Iris pigment epithelial cell (primary cell): ENCODE results near the gene CDRT15L2.
"Not testable (repeated sequence)": the region's sequence is repeated elsewhere in the genome, so short reads cannot be mapped to it uniquely, and the experiment has no call there.

Source experiments
- DNase-seq: peaks from one replicate; pipeline ENCODE4 v3.0.0-alpha.2; 2011; ENCODE audit warnings: low read depth

CDRT15L2 gene

DNA sequence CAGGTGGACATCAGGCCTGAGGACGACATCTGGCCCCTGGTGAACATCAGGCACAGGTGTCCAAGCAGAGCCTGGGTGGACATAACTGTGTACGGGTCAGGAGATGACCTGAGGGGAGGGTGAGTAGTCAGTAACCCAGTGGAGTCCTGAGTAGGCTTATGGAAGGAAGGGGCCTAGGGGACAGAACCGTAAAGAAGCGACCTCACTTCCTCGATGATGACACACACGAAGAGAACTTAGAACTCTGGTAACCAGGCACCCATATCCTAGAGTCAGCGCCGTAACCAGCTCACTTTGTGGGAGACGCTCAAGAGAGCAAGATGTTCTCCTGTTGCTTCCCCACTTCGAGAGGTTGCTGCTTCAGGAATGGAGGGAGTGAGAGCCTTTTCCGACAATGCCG is at the start of gene CDRT15L2:
CDRT15L2 (plus strand) TSS at position 301 of the 400 bp plus-strand sequence; CDS start at position 321, 20 bp downstream.
- DNase-seq: not testable (repeated sequence)

DNA sequence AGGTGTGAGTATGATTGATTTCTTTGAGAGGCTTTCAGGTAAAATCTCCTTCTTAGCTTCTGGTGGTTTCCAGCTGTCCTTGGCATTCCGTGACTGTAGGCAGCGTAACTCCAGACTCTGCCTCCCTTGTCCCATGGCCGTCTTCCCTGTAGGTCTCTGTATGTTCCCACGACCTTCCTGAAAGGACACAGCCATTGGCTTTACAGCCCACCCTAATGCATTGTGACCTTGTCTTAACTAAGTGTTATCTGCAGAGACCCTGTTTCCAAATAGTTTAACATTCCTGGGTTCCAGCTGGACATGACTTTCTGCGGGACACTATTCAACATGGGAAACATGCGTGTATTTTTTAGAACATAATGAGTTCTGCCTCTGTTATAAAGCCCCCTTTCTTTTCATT is 49.4 kb upstream of the CDRT15L2 start:
- DNase-seq: not testable (repeated sequence)

DNA sequence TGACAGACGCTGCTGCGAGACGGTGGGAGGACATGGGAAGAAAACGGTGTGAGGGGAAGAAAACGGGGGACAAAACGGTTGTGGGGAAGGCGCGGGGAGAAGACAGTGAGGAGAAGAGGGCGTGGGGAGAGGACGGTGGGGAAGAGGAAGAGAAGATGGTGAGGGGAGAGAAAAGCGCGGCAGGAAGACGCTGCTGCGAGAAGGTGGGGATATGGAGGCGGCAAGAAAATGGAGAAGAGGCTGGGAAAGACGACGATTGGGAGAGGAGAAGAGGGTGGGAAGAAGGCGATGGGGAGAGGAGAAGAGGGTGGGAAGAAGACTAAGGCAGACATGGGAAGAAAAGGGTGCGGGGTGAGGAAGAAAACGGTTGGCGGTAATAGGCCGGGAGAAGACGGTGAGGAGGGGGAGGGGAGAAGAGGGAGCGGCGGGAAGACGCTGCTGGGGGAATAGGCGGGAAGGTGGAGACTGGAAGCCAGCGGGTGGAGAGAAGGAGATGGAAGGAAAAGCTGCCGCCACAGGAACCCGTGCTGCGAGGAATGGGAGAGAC is 46.9 kb upstream of the CDRT15L2 start:
- not testable (repeated sequence) for DNase-seq

DNA sequence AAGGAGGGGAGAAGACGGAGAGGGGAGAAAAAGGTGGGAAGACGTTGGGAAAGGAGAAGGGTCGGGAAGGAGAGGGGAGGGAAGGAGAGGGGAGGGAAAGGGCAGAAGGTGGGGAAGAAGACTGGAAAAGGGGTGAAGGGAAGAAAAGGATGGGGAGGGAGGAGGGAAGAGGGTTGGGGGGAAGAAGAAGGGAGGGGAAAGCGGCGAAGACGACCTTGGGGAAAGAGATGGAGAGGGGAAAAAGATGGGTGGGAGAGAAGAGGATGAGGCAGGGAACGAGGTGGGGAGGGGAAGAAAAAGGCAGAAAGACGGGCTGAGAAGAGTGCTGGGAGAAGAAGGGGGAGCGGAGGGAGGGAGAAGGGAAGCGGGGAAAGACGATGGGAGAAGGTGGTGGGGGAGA is 46.3 kb upstream of the CDRT15L2 start:
- DNase-seq: not testable (repeated sequence)

DNA sequence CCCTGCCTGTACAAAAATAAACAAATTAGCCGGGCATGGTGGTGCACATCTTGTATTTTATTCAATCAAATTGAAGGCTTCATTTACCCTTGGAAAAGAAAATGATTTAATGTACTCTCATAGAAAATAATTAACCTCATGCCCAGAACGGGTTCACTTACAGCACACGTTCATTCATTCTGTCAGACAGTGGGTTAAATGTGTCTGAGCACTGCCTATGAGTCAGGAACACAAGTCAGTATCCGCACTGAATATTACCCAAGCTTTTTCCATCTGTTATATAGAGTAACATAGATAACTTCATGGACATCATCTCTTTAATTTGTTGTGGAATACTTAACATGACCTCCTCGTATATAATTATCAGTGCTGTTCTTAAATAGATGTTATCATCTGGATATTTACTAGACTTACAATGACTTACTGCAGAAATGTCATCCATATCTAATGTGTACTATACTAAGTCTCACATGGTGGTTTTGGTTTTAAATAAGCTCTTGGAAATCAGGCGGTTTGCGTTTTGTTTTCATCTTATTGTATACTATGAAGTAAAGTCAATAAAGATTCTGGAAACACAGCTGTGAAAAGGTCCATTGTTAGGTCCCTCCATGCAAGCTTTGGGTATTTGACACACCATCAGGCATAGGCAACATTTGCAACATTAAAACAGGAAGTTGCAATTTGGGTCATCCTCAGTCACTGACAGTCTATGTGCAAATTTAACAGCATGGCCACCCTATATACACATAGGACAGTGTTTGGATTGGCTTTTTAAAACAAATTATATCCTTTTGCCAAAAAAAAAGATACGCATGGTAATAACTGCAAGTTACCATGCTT is 44.6 kb upstream of the CDRT15L2 start:
- not testable (repeated sequence) for DNase-seq

DNA sequence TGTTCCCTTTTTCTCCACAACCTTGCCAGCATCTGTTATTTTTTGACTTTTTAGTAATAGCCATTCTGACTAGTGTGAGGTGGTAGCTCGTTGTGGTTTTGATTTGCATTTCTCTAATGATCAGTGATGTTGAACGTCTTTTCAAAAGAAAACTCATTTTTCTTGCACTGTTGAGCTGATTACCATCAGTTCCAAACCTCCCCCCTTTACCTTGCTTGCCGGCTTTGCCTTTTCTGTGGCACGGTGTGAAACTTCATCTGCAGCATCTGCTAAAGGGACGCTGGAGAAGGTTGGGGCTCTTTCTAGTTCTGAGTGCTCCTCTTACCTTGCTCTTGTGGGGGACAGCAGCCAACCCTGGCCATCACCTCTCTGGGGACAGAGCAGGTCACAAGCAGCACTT is 39.1 kb upstream of the CDRT15L2 start:
- DNase-seq: not testable (repeated sequence)

DNA sequence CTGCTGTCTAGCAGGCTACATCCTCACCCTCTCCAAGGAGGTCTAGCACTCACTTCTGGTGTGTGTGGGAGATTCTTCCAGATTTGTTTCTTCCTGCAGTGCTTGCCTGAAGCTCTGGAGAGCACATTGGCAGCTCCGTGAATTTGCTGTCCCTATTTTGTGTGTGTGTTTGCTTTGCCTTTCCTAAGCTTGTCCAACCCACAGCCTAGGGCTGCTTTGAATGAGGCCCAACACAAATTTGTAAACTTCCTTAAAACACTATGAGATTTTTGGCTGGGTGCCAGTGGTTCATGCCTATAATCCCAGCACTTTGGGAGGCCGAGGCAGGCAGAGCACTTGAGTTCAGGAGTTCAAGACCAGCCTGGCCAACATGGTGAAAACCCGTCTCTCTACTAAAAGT is 38.7 kb upstream of the CDRT15L2 start:
- DNase-seq: not testable (repeated sequence)

DNA sequence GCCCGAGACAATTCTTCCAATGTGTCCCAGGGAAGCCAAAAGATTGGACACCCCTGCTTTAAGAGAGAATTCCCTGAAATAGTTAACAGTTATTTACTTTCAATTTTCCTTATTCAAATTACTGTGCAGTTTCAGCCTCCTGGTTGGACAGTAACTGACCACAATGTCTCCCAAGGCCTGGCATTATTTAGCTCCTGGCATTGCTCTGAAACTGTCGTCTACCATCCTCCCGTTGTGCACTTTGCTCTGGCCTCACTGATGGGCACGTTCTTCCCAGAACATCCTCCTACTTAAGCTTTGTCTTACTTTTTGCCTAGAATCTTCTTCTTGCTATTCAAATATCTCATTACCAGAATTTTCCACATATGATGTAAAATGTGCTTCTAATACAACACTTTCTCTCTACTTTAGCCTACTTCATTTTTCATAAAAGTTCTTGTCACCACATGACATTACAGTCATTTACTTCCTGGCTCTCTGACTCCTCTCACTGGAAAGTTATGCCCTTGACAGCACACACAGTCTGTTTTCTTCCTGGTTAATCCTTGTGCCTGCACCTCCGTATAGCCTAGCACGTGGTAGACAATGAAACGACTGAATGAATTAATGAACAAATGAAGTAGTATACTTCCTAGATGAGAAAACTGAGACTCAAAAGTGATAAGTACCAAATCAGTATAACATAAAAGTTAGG is 37.5 kb upstream of the CDRT15L2 start:
- not testable (repeated sequence) for DNase-seq

DNA sequence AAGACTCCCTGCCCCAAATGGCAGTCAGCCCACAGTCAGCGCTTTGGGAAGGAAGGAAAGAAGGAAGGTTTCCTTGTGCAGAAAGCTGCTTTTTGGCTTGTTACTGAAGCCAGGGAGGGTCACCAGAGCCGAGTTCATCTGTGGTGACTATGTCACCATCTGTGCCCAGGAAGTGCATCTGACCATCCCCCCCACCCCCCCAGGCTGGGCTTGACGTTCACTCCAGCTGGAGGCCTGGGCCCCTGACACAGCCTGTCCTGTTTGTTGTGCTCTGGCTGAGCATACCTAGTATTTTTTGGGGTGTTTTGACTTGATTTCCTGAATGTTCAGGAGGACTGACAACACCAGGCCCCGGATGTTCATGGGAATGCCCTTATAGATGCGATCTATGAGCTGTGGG is 31.6 kb upstream of the CDRT15L2 start:
- DNase-seq: not testable (repeated sequence)

DNA sequence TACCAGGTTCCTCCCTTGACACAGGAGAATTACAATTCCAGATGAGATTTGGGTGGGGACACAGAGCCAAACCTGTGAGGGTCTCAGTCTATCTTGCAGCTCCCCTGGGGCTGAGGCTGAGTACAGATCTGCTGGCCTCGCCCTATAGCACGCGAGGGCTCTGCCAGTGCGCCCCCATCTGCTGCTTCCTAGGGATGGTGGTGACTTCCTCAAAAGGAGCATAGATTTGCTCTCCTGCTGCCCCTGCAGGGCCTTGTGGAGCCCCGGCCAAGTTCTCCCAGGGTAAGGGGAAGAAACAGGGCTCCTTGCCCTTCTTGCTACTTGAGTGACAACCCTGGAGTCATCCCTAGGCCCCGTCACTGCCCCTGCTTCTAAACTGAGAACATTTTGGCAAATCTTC is 26.6 kb upstream of the CDRT15L2 start:
- DNase-seq: not testable (repeated sequence)

DNA sequence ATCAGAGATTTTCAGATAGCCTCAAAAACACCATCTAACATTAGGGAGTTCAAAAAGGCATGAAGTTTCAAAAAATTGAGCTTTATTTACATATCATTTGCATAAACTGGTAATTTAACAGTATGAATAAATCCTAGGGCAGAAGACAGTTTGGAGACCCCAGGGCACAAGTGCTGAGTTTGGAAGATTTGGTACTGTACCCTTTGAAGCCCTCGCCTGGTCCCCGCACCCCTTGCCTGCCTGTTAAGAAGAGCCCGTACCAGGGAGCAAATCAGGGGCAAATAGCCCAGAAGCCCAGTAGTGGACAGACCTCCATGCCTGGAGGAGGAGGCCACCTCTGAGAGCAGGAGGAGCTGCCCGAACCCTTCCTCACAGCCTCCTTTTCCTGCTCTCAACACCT is 24.8 kb upstream of the CDRT15L2 start:
- not testable (repeated sequence) for DNase-seq

DNA sequence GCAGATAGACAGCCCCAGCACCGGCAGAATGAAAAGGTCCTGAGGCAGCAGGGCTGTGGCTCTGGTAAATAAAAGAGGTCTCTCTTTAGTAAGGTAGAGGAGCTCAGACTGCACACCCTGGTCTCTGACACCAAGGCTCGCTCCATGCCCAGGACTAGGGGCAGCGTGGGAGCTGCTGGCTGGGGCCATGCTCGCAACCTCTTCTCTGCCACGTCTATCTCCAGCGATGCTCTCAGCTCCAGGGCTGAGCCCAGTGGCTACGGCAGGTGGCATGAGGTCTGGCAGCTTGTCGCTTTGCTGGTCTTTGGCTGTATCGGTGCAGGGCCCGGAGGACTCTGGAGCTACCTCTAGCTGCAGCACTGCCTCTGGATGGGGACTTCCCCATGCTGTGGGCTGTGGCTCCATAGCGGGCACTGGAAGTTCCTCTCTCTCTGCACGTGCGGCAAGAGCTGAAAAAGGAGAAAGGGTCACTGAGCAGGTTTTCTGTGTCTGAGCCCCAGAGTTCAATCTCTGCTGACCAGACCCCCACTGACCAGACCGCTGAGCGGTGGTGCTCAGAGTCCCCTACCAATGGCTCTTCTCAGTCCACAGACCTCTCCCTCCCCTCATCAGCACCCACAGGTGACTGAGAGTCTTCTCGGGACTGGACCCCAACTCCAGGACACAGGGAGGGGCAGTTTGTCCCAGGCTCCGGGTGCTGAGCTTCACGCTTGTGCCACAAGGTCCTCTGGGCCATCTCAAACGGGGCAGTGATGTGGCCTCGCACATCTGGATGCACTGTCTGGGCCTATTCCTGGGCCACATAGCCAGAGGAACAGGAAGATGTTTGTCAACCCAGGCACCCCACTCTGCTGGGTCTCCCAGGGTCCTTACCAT is 24.2 kb upstream of the CDRT15L2 start:
- DNase-seq: not testable (repeated sequence)

DNA sequence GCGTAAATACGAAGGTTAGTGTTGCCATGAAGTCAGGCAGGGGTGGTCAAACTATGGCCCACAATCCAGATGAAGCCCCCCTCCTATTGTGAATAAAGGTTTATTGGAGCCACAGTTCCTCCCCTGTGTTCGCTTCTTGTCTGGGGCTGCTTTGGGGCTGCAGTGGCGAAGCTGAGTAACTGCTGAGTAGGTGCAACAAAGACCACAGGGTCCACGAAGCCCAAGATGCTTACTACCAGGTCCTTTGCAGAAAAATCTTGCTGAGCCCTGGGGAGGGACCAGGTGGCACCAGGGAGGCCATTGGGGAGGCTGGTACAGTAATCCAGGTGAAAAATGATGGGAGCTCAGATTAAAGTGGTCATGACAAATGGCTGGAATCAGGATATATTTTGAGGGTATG is 21.4 kb upstream of the CDRT15L2 start:
- DNase-seq: not testable (repeated sequence)

DNA sequence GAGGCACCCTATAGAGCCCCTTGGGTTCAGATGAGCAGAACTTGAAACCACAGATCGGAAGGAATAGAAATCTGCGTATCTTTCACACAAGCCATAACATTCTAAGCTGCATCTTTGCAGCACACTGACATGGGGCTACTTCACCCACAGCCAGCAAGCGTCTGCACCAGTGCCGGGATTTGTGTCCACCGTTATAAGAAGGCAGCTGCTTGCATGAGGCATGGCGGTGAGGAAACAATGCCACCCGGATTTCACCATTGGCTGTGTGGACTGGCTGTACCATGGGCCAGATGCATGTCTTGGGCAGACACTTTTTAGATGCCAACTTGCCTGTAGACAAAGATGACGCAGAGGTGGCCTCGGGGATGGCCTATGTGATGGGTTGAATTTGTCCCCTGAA is 20.5 kb upstream of the CDRT15L2 start:
- DNase-seq: not testable (repeated sequence)

DNA sequence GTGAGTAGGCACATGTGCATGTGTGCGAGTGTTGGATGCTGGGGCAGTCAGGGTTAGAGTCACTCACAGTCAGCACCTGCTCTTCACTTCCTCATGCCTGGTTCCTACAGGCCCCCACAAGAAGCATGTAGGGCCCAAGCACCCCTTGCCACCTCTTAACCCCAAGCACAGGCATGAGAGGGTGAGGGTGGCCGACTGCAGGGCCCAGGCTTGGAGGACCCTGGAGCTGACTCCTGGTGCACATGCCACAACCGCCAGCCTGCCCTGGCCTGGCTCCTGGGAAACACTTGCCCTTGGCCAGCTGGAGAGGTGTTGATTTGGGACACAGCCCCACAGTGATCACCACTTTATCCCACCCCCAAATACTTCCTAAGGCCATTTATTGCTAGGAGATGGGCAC is 16.9 kb upstream of the CDRT15L2 start:
- no peak for DNase-seq

DNA sequence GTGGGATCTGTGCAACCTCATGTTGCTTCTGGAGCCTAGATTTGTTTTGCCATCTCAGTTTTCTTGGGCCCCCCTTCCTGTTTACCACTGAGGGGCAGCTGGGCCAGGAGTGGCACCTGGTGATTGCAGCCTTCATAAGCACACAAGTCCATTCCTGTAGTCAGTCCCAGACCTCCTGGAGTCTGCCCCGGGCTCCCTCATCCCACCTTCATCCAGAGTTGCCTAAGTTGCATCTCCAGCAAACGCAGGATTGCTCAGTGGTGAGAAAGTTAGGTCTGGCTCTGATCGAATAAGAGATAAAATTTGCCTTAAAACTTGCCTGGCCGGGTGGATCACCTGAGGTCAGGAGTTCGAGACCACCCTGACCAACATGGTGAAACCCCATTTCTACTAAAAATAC is 14.3 kb upstream of the CDRT15L2 start:
- DNase-seq: not testable (repeated sequence)

DNA sequence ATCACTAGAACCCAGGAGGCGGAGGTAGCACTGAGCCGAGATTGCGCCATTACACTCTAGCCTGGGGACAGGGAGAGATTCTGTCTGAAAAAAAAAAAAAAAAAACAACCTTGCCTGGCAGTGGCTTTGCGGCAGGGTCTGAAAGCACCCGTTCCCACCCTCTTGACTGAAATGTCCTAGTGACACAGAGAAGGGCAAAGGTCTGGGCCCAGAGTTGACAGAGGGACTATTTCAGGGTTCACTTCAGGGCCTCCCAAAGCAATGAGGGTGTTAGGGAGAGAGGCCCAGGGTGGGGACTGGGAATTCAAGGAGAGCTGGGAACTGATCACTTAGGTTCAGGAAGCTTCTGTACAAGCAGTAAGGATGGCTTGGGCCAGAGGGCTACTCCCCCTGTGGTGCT is 13.8 kb upstream of the CDRT15L2 start:
- no peak for DNase-seq

DNA sequence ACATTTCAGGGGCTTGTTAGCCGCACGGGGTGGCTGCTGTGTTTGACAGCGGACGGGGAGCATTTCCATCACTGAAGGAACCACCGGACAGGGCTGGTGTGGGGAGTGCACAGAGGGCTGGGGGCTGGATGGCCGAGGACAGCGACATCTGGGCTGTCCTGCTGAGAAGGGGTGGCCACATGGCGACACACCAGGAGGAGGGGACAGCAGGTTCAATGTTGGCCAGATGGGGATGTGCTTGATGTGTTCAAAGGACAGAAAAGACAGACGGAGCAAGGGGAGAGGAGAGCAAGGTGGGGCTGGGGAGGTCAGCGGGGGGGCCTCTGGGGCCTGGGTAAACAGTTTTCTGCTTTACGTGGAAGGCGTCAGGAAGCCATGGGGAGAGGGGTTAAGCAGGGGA is 12.8 kb upstream of the CDRT15L2 start:
- not testable (repeated sequence) for DNase-seq

DNA sequence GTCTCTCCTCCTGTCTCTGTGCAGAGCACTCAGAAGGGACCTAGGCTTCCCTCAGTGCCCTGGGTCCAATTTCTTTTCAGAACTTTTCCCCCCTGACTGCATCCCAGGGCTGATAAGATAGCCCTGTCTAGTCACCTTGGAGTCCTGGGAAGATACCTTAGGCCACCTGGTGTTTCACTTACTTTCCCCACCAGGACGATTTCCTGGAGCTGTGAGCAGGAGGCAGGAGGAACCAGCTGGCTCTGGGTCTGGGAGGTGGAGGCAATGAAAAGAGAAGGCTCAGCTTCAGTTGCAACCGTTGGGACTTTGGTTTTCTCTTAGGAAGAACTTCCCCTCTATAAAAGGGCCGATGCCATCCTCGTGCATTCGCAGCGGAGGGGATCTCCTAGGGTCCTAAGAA is 12.1 kb upstream of the CDRT15L2 start:
- not testable (repeated sequence) for DNase-seq

DNA sequence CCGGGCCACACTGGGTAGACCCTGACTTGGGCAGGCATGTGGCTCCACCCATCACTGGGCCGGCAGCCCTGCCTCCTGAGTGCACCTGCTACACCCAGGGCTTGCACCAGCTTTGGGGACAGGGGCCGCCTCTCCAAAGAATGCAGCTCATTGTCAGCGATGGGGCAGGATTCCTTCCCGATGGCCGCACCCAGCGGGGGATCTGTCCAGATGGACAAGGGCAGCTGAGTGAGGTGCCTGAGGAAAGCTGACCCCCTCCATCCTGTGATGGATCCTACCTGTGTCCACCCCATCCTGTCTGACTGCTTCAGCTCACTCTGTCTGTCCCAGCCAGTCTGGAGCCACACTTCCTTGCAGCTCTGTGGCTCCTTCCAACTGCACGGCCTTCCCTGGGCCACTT is 10.9 kb upstream of the CDRT15L2 start:
- DNase-seq: not testable (repeated sequence)

DNA sequence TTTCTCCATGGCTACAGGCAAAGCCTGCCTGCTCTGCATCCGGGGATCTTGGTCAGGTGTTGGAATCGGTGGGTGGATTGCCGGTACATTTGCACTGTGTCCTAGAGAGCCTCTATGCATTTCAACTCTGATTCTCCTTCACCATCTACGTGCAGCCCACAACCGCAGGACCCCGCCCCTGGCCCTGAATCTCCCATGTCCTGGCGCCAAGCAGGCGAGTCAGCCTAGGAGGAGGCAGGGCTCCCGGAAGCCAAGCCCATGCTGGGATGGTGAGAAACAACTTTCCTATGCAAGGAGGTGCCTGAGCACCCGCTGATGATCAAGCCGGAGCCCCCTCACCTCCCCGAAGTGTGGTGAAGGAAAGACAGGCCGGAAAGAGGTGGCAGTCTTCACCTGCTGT is 7.9 kb upstream of the CDRT15L2 start:
- not testable (repeated sequence) for DNase-seq

DNA sequence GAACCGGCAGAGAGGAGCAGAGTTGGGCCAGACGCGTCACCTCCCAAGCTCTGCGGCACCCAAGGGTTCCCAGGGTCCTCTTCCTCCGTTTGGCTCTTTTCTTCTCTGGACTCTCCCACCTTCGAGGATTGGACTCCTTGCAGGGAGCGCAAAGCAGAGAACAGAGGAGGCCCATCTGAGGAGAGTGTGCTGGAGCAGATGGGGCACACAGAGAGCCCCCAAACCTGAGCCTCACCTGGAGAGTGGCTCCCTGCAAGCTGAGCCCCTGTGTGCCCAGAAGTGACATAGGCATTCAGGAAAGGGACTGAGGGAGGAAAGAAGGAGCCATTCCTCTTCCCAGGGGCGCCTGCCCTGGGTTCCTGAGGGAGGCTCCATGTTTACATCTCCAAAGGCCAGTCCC is 6.3 kb upstream of the CDRT15L2 start:
- not testable (repeated sequence) for DNase-seq
